ENCODE data around the gene BPIFA2.
A peak's percentile ranks its signal among the peaks of the same experiment; 100 is the strongest.

Gene BPIFA2

GRCh38 chr20:33210371-33210770, 42.4 kb downstream of the BPIFA2 start:
- Mint-ChIP-seq H3K27ac (no peak overlapping the region), H3K36me3 (ENCODE audit: low read depth) (no peaks in the 10 kb centered on the region), H3K27me3 (ENCODE audit: low read depth, poor library complexity) (peaks cover 65% of the 10 kb centered on the region), H3K9me3 (no peaks in the 10 kb centered on the region), H3K4me1 (no peaks in the 10 kb centered on the region), H3K4me3 (no peak overlapping the region)
- no peak for DNase-seq
- TF ChIP-seq CTCF (IDR thresholded peaks at IDR 0.05): no peak

GRCh38 chr20:33211817-33212424, 44.0 kb downstream of the BPIFA2 start:
- TF ChIP-seq CTCF (IDR thresholded peaks at IDR 0.05): peak; percentile 55
- no peaks in the 10 kb centered on the region for H3K36me3 Mint-ChIP-seq (ENCODE audit: low read depth)
- peak; percentile 49 for DNase-seq
- H3K27me3 Mint-ChIP-seq (ENCODE audit: low read depth, poor library complexity): peaks cover 69% of the 10 kb centered on the region
- no peaks in the 10 kb centered on the region for H3K9me3 Mint-ChIP-seq
- no peak overlapping the region for H3K4me3 Mint-ChIP-seq
- H3K27ac Mint-ChIP-seq: no peak overlapping the region
- no peaks in the 10 kb centered on the region for H3K4me1 Mint-ChIP-seq

- no peak for DNase-seq
- Mint-ChIP-seq H3K36me3 (ENCODE audit: low read depth) (no peaks in the 10 kb centered on the region), H3K27me3 (ENCODE audit: low read depth, poor library complexity) (peaks cover 66% of the 10 kb centered on the region), H3K27ac (no peak within 1 kb of the TSS), H3K4me3 (no peak within 1 kb of the TSS), H3K4me1 (no peaks in the 10 kb centered on the region), H3K9me3 (no peaks in the 10 kb centered on the region)
- TF ChIP-seq CTCF (IDR thresholded peaks at IDR 0.05): no peak
Observed at GRCh38 chr20:33217052-33217451, 49.1 kb downstream of the BPIFA2 start, which contains the start of gene BPIFA3. TSS of gene BPIFA3 (plus strand) at chr20:33217352. CDS start at chr20:33217537, 185 bp downstream.

- Mint-ChIP-seq H3K27me3 (ENCODE audit: low read depth, poor library complexity) (peaks cover 57% of the 10 kb centered on the region), H3K36me3 (ENCODE audit: low read depth) (no peaks in the 10 kb centered on the region), H3K4me1 (no peaks in the 10 kb centered on the region), H3K4me3 (no peak overlapping the region), H3K9me3 (no peaks in the 10 kb centered on the region), H3K27ac (no peak overlapping the region)
- no peak for DNase-seq
- TF ChIP-seq CTCF (IDR thresholded peaks at IDR 0.05): no peak
Observed at GRCh38 chr20:33224399-33224798, 56.4 kb downstream of the BPIFA2 start.

- DNase-seq: no peak
- Mint-ChIP-seq H3K9me3 (no peaks in the 10 kb centered on the region), H3K27ac (no peak overlapping the region), H3K4me3 (no peak overlapping the region), H3K36me3 (ENCODE audit: low read depth) (no peaks in the 10 kb centered on the region), H3K27me3 (ENCODE audit: low read depth, poor library complexity) (peaks cover 68% of the 10 kb centered on the region), H3K4me1 (no peaks in the 10 kb centered on the region)
- no peak for TF ChIP-seq CTCF (IDR thresholded peaks at IDR 0.05)
Observed at GRCh38 chr20:33229843-33230242, 61.9 kb downstream of the BPIFA2 start.
